BLaER1 treated with 17β-estradiol and CSF1 and Interleukin-3, amounts not matched to agents 10 nM and 100 nM (cell line): ENCODE measurements around the gene PPP2R2D.

Experiments
- H3K27ac ChIP-seq, 11 experiments: shearing (Covaris generic); formaldehyde crosslinking; 2 replicates each; pipeline ENCODE4 v1.8.1; 2022
- H3K27me3 ChIP-seq, 11 experiments: shearing (Covaris generic); formaldehyde crosslinking; 2 replicates each; pipeline ENCODE4 v1.8.1; 2022
- H3K36me3 ChIP-seq, 11 experiments: shearing (Covaris generic); formaldehyde crosslinking; 2 replicates each; pipeline ENCODE4 v1.8.1; 2022
- H3K4me1 ChIP-seq, 10 experiments: shearing (Covaris generic); formaldehyde crosslinking; 2 replicates each; pipeline ENCODE4 v1.8.1; 2022
- H3K4me2 ChIP-seq, 11 experiments: shearing (Covaris generic); formaldehyde crosslinking; 2 replicates each; pipeline ENCODE4 v1.8.1; 2022
- H3K4me3 ChIP-seq, 10 experiments: shearing (Covaris generic); formaldehyde crosslinking; 2 replicates each; pipeline ENCODE4 v1.8.1; 2022
- H3K9ac ChIP-seq, 11 experiments: shearing (Covaris generic); formaldehyde crosslinking; 2 replicates each; pipeline ENCODE4 v1.8.1; 2022
- H3K9me3 ChIP-seq, 11 experiments: shearing (Covaris generic); formaldehyde crosslinking; replicated peaks in 1 of 11; 2 replicates each; pipeline ENCODE4 v1.8.1; 2022
- H4K20me1 ChIP-seq, 11 experiments: shearing (Covaris generic); formaldehyde crosslinking; 2 replicates each; pipeline ENCODE4 v1.8.1; 2022
- Cebpa-rat ChIP-seq, 11 experiments: shearing (Covaris generic); IDR thresholded peaks; 2 replicates each; pipeline ENCODE4 v1.8.1; 2022

Gene PPP2R2D

GRCh38 chr10:131960631-131961046 lies 59.8 kb downstream of the PPP2R2D start:
- Histone ChIP-seq H3K27me3 (no peaks in the 10 kb centered on the region), H3K9me3 (no peaks in the 10 kb centered on the region), H3K9ac (peak overlapping the region in 3 of 11 experiments; percentile 58 to 71 (median 60); a peak in 4 of 22 replicates), H3K4me2 (peak overlapping the region; percentile 63 to 89 (median 80); a peak in 17 of 22 replicates), H3K4me3 (no peak overlapping the region; a peak in 1 of 20 replicates), H3K4me1 (peaks cover 39 to 57% (median 54%) of the 10 kb centered on the region in 10 experiments), H3K27ac (0 out of 22 replicates have a peak overlapping the region, but pooled peaks of 2 of the 11 experiments have one; percentile 56 to 65), H3K36me3 (peaks cover 31 to 60% (median 47%) of the 10 kb centered on the region in 11 experiments), H4K20me1 (peaks cover 5 to 84% (median 32%) of the 10 kb centered on the region in 11 experiments; a peak in 19 of 22 replicates)
- TF ChIP-seq Cebpa-rat (IDR thresholded peaks at IDR 0.05): no peak

DNA sequence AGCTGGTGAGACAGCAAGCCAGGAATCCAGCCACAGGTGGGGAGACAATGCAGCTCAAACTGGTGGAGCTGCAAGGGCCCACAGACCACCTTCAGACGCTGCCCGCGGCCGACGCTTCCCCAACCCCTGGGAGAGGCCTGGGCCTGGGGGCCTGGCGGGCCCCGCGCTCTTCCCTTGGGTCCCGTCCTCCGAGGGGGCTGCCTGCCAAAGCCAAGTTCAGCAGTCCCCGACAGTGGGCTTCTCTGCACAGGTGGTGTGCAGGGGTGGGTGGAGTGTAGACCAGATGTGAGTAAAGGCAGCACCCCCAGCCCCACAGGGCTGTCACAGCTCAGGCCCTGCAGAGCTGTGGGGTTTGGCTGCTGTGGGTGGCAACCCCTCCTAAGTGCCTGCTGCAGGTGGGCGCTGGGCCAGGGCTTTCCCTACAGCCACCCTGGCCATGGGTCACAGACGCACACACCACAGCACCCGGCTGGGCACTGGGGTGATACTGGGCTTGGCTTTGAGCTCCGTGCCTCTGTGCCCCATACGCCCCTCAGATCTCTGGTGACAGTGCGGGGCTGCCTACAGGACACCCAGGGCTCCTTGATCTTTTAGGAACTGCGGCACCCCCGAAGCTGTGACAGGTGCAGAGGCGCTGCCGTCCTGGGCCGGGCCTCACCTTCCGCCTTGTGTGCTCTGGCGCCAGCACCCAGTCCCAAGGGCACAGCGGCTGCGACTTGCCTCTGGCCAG lies 60.4 kb downstream of the PPP2R2D start:
- Histone ChIP-seq H3K27ac (peak overlapping the region in 9 of 11 experiments; percentile 45 to 69 (median 63); a peak in 17 of 22 replicates), H3K27me3 (no peaks in the 10 kb centered on the region), H3K36me3 (peaks cover 27 to 60% (median 47%) of the 10 kb centered on the region in 11 experiments), H3K9ac (peak overlapping the region in 10 of 11 experiments; percentile 23 to 71 (median 48); a peak in 19 of 22 replicates), H3K4me3 (peak overlapping the region in 8 of 10 experiments; percentile 31 to 63 (median 48); a peak in 11 of 20 replicates), H3K9me3 (no peaks in the 10 kb centered on the region), H3K4me2 (peak overlapping the region; percentile 63 to 89 (median 80)), H4K20me1 (peaks cover 4 to 84% (median 34%) of the 10 kb centered on the region in 11 experiments; a peak in 20 of 22 replicates), H3K4me1 (peaks cover 43 to 62% (median 59%) of the 10 kb centered on the region in 10 experiments)
- TF ChIP-seq Cebpa-rat (IDR thresholded peaks at IDR 0.05): no peak

- peak overlapping the region; percentile 23 to 71 (median 52); a peak in 20 of 22 replicates for H3K9ac ChIP-seq
- H3K27me3 ChIP-seq: no peaks in the 10 kb centered on the region
- H4K20me1 ChIP-seq: peaks cover 5 to 83% (median 34%) of the 10 kb centered on the region in 11 experiments; a peak in 21 of 22 replicates
- TF ChIP-seq Cebpa-rat (IDR thresholded peaks at IDR 0.05): no peak
- H3K4me3 ChIP-seq: peak overlapping the region; percentile 30 to 63 (median 44); a peak in 19 of 20 replicates
- peaks cover 26 to 60% (median 47%) of the 10 kb centered on the region in 11 experiments for H3K36me3 ChIP-seq
- H3K27ac ChIP-seq: peak overlapping the region in 10 of 11 experiments; percentile 6 to 69 (median 62); a peak in 18 of 22 replicates
- no peaks in the 10 kb centered on the region for H3K9me3 ChIP-seq
- peaks cover 47 to 68% (median 61%) of the 10 kb centered on the region in 10 experiments for H3K4me1 ChIP-seq
- H3K4me2 ChIP-seq: peak overlapping the region; percentile 63 to 89 (median 80)
Measured at GRCh38 chr10:131961777-131962662, 61.2 kb downstream of the PPP2R2D start.

DNA sequence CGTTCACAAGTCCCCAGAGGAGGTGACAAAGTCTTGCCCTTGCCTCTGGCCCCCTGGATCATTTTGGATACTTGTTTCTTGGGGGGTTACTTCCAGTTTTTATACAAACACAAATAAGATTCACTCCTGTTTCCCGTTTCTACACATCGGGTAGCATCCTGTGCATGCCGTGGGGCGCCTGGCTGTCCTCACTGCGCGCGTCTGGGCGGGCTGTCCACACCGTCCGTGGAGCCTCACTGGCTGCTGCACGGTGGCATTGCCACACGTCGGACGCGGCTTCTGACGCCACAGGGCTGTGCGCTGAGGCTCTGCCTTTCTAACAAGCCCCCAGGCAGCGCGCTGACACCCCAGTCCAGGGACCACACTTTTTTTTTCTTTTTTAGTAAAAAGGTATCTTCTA lies 62.5 kb downstream of the PPP2R2D start:
- Histone ChIP-seq H3K27ac (peak overlapping the region in 5 of 11 experiments; percentile 54 to 69 (median 63); a peak in 5 of 22 replicates), H3K4me3 (no peak overlapping the region), H3K9me3 (no peaks in the 10 kb centered on the region), H3K9ac (peak overlapping the region in 1 of 11 experiments; percentile 29; a peak in 1 of 22 replicates), H3K4me2 (peak overlapping the region in 8 of 11 experiments; percentile 75 to 89 (median 82); a peak in 10 of 22 replicates), H3K36me3 (peaks cover 28 to 56% (median 43%) of the 10 kb centered on the region in 11 experiments), H3K27me3 (no peaks in the 10 kb centered on the region), H4K20me1 (peaks cover 10 to 83% (median 34%) of the 10 kb centered on the region in 11 experiments; a peak in 21 of 22 replicates), H3K4me1 (peaks cover 47 to 69% (median 61%) of the 10 kb centered on the region in 10 experiments)
- TF ChIP-seq Cebpa-rat (IDR thresholded peaks at IDR 0.05): no peak

- Histone ChIP-seq H3K27me3 (no peaks in the 10 kb centered on the region), H4K20me1 (peaks cover 14 to 83% (median 36%) of the 10 kb centered on the region in 11 experiments), H3K4me1 (peaks cover 47 to 69% (median 61%) of the 10 kb centered on the region in 10 experiments), H3K9me3 (no peaks in the 10 kb centered on the region), H3K27ac (peak overlapping the region in 1 of 11 experiments; percentile 52; a peak in 1 of 22 replicates), H3K9ac (peak overlapping the region in 1 of 11 experiments; percentile 29; a peak in 1 of 22 replicates), H3K36me3 (peaks cover 33 to 57% (median 46%) of the 10 kb centered on the region in 11 experiments), H3K4me3 (no peak overlapping the region), H3K4me2 (peak overlapping the region in 3 of 11 experiments; percentile 76 to 86 (median 80); a peak in 7 of 22 replicates)
- TF ChIP-seq Cebpa-rat (IDR thresholded peaks at IDR 0.05): no peak
Measured at GRCh38 chr10:131963811-131964210, 63.0 kb downstream of the PPP2R2D start.

DNA sequence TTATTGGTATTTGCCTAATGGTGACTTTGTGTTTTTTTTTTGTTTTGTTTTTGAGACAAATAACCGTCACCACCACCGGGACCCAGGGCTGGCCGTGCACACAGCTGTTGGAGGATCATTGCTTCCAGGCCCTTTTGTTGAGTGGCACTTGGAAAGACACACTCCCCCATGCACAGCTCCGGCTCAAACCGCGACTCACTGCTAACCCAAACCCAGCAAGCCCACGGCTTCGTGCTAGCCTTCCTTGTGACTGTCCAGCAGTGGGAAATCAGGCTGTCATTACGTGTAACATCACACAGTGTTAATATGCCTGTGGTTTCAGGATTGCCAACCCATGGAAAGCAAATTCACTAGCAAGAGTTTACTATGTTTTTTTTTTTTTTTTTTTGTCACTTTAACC lies 63.5 kb downstream of the PPP2R2D start:
- Histone ChIP-seq H3K36me3 (peaks cover 37 to 58% (median 50%) of the 10 kb centered on the region in 11 experiments), H4K20me1 (peaks cover 19 to 86% (median 41%) of the 10 kb centered on the region in 11 experiments), H3K4me3 (no peak overlapping the region), H3K9ac (peak overlapping the region in 2 of 11 experiments; percentile 16 to 48; a peak in 2 of 22 replicates), H3K27ac (peak overlapping the region in 2 of 11 experiments; percentile 52; a peak in 2 of 22 replicates), H3K4me2 (peak overlapping the region in 9 of 11 experiments; percentile 38 to 80 (median 71); a peak in 12 of 22 replicates), H3K27me3 (no peaks in the 10 kb centered on the region), H3K9me3 (no peaks in the 10 kb centered on the region), H3K4me1 (peaks cover 47 to 69% (median 61%) of the 10 kb centered on the region in 10 experiments)
- TF ChIP-seq Cebpa-rat (IDR thresholded peaks at IDR 0.05): no peak

DNA sequence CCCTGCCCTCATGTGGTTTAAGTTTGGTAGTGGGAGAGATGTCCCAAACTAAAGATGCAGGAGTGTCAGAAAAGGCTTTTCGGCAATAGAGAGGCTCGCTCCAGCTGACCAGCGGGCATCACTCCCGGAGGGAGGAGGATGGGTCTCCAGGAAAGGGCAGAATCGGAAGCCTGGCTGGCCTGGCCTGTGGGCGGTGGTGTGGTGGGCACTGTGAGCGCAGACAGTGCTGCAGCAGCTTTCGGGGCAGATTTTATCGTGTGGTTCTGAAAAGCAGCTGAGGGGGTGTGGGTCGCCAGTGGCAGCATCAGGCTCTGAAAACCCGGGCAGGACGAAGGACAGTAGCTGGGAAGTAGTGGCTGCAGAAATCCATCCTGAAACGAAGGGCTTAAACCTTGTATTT lies 68.1 kb downstream of the PPP2R2D start:
- Histone ChIP-seq H3K4me3 (no peak overlapping the region), H3K27ac (peak overlapping the region in 1 of 11 experiments; percentile 16; a peak in 1 of 22 replicates), H3K4me1 (peaks cover 55 to 76% (median 64%) of the 10 kb centered on the region in 10 experiments), H3K36me3 (peaks cover 59 to 79% (median 67%) of the 10 kb centered on the region in 11 experiments), H4K20me1 (peaks cover 44 to 97% (median 66%) of the 10 kb centered on the region in 11 experiments), H3K9ac (no peak overlapping the region), H3K4me2 (no peak overlapping the region), H3K9me3 (no peaks in the 10 kb centered on the region), H3K27me3 (no peaks in the 10 kb centered on the region)
- no peak for TF ChIP-seq Cebpa-rat (IDR thresholded peaks at IDR 0.05)

GRCh38 chr10:131970946-131971345 lies 70.1 kb downstream of the PPP2R2D start:
- Histone ChIP-seq H3K9ac (no peak overlapping the region; a peak in 2 of 22 replicates), H3K4me3 (no peak overlapping the region), H3K9me3 (no peaks in the 10 kb centered on the region), H3K27me3 (no peaks in the 10 kb centered on the region), H3K27ac (0 out of 22 replicates have a peak overlapping the region, but pooled peaks of 1 of the 11 experiments have one; percentile 3), H3K4me1 (peaks cover 54 to 76% (median 64%) of the 10 kb centered on the region in 10 experiments), H4K20me1 (peaks cover 64 to 97% (median 81%) of the 10 kb centered on the region in 11 experiments), H3K36me3 (peaks cover 54 to 84% (median 61%) of the 10 kb centered on the region in 11 experiments), H3K4me2 (peak overlapping the region in 2 of 11 experiments; percentile 13 to 90; a peak in 3 of 22 replicates)
- no peak for TF ChIP-seq Cebpa-rat (IDR thresholded peaks at IDR 0.05)
